Measurements from ENCODE around the gene ADK. TPM values are rescaled to one million over a fixed set of nuclear protein-coding genes. Genes with fewer than 3 reads are reported as not detected.

Gene ADK
- total and polyA plus RNA-seq, 2 donors (not counting 1 experiment from before 2014, with no cell fraction given) = 25.3 to 47.8 TPM

DNA sequence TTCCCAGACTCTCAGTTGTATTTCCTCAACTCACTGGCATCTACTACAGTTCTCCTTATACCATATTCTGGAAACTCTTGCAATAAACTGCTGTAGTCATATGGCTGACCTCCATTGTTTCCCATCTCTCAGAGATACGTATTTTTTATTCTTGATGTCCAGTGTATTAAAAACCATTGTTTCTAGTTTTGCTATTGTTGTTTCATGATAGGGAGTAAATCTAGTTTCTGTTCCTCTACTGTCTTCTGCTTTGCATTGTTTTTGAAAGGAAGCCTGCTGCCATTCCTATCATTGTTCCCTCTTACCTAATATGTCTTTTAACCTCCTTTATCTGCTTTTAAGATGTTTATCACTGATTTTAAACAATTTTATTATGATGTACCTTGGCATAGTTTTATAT is 255.0 kb downstream of the ADK start:
- H3K79me2 ChIP-seq (ENCODE audit: control insufficient read depth, insufficient read depth, low read length) = no peaks in the 10 kb centered on the region
- H3K9me3 ChIP-seq (ENCODE audit: control insufficient read depth, insufficient read depth, low read depth, low read length) = no peaks in the 10 kb centered on the region
- H3K9ac ChIP-seq (ENCODE audit: insufficient read depth, low read length) = no peak overlapping the region
- H3K36me3 ChIP-seq (ENCODE audit: control insufficient read depth, insufficient read depth, low read length) = no peaks in the 10 kb centered on the region
- no peak overlapping the region for H3K4me3 ChIP-seq (replicated peaks in 1 of 4; ENCODE audit: control extremely low read depth in 1 of 4, insufficient read depth in 1 of 4, low read depth in 3 of 4, low read length in 4 of 4)
- TF ChIP-seq CTCF (conservative IDR thresholded peaks at IDR 0.05 in 1 of 2, IDR thresholded peaks at IDR 0.05 in 1 of 2; ENCODE audit: low read depth in 1 of 2, low read length in 2 of 2) (no peak), EZH2 (IDR thresholded peaks at IDR 0.05; ENCODE audit: low read length, missing control alignments) (no peak)
- no peaks in the 10 kb centered on the region for H3K4me1 ChIP-seq (ENCODE audit: control insufficient read depth, extremely low read depth, insufficient read depth, low read length)
- H3K27me3 ChIP-seq (ENCODE audit: control insufficient read depth, insufficient read depth, low read length) = no peaks in the 10 kb centered on the region
- DNase-seq (ENCODE audit: low read depth in 2 of 2) = no peak
- H2AFZ ChIP-seq (ENCODE audit: low read length) = no peak overlapping the region
- H4K20me1 ChIP-seq (ENCODE audit: control insufficient read depth, extremely low read depth, insufficient read depth, low read length) = no peaks in the 10 kb centered on the region
- H3K4me2 ChIP-seq (ENCODE audit: extremely low read depth, insufficient read depth, low read length) = no peak overlapping the region
- no peak overlapping the region for H3K27ac ChIP-seq (ENCODE audit: insufficient read depth, low read length)

- Histone ChIP-seq H3K27ac (ENCODE audit: insufficient read depth, low read length) (no peak overlapping the region), H3K27me3 (ENCODE audit: control insufficient read depth, insufficient read depth, low read length) (no peaks in the 10 kb centered on the region), H3K9me3 (ENCODE audit: control insufficient read depth, insufficient read depth, low read depth, low read length) (no peaks in the 10 kb centered on the region), H3K36me3 (ENCODE audit: control insufficient read depth, insufficient read depth, low read length) (no peaks in the 10 kb centered on the region), H3K4me1 (ENCODE audit: control insufficient read depth, extremely low read depth, insufficient read depth, low read length) (no peaks in the 10 kb centered on the region), H3K9ac (ENCODE audit: insufficient read depth, low read length) (no peak overlapping the region), H2AFZ (ENCODE audit: low read length) (no peak overlapping the region), H3K79me2 (ENCODE audit: control insufficient read depth, insufficient read depth, low read length) (no peaks in the 10 kb centered on the region), H3K4me3 (replicated peaks in 1 of 4; ENCODE audit: control extremely low read depth in 1 of 4, insufficient read depth in 1 of 4, low read depth in 3 of 4, low read length in 4 of 4) (no peak overlapping the region), H4K20me1 (ENCODE audit: control insufficient read depth, extremely low read depth, insufficient read depth, low read length) (no peaks in the 10 kb centered on the region), H3K4me2 (ENCODE audit: extremely low read depth, insufficient read depth, low read length) (no peak overlapping the region)
- TF ChIP-seq EZH2 (IDR thresholded peaks at IDR 0.05; ENCODE audit: low read length, missing control alignments) (no peak), CTCF (conservative IDR thresholded peaks at IDR 0.05 in 1 of 2, IDR thresholded peaks at IDR 0.05 in 1 of 2; ENCODE audit: low read depth in 1 of 2, low read length in 2 of 2) (no peak)
- DNase-seq (ENCODE audit: low read depth in 2 of 2) = no peak
These were observed 264.3 kb downstream of the ADK start for GRCh38 chr10:74415146-74415839.

GRCh38 chr10:74417397-74417796 is 266.4 kb downstream of the ADK start:
- Histone ChIP-seq H3K27ac (ENCODE audit: insufficient read depth, low read length) (no peak overlapping the region), H3K4me3 (replicated peaks in 1 of 4; ENCODE audit: control extremely low read depth in 1 of 4, insufficient read depth in 1 of 4, low read depth in 3 of 4, low read length in 4 of 4) (no peak overlapping the region), H2AFZ (ENCODE audit: low read length) (no peak overlapping the region), H4K20me1 (ENCODE audit: control insufficient read depth, extremely low read depth, insufficient read depth, low read length) (no peaks in the 10 kb centered on the region), H3K79me2 (ENCODE audit: control insufficient read depth, insufficient read depth, low read length) (no peaks in the 10 kb centered on the region), H3K9ac (ENCODE audit: insufficient read depth, low read length) (no peak overlapping the region), H3K9me3 (ENCODE audit: control insufficient read depth, insufficient read depth, low read depth, low read length) (no peaks in the 10 kb centered on the region), H3K36me3 (ENCODE audit: control insufficient read depth, insufficient read depth, low read length) (no peaks in the 10 kb centered on the region), H3K27me3 (ENCODE audit: control insufficient read depth, insufficient read depth, low read length) (no peaks in the 10 kb centered on the region), H3K4me1 (ENCODE audit: control insufficient read depth, extremely low read depth, insufficient read depth, low read length) (no peaks in the 10 kb centered on the region), H3K4me2 (ENCODE audit: extremely low read depth, insufficient read depth, low read length) (no peak overlapping the region)
- TF ChIP-seq EZH2 (IDR thresholded peaks at IDR 0.05; ENCODE audit: low read length, missing control alignments) (no peak), CTCF (conservative IDR thresholded peaks at IDR 0.05 in 1 of 2, IDR thresholded peaks at IDR 0.05 in 1 of 2; ENCODE audit: low read depth in 1 of 2, low read length in 2 of 2) (no peak)
- no peak for DNase-seq (ENCODE audit: low read depth in 2 of 2)

Data from fibroblast of lung (primary cell).